AG04450 (cell line): ENCODE results near the gene DCLRE1C. TPM values are rescaled to one million over a fixed set of nuclear protein-coding genes. Genes with fewer than 3 reads are reported as not detected.
"Not testable (repeated sequence)": the region's sequence is repeated elsewhere in the genome, so short reads cannot be mapped to it uniquely, and the experiment has no call there.

Experiments
- CTCF ChIA-PET: fragments of 300-600, 350-600 bp; formaldehyde crosslinking; extraction: SDS; loops from one replicate; lab custom pipeline; 2022; ENCODE audit warnings: antibody characterized with exemption, inconsistent platforms; lab: Charles Lee
- POLR2A ChIA-PET: fragments of 350-600 bp; formaldehyde crosslinking; extraction: SDS; loops from one replicate; lab custom pipeline; 2021; ENCODE audit warnings: antibody characterized with exemption, inconsistent platforms; lab: Yijun Ruan, JAX
- DNase-seq: peaks from one replicate; pipeline ENCODE4 v3.0.0-alpha.2; 2011; ENCODE audit warnings: low read depth, low spot score
- H3K27ac ChIP-seq: one replicate; pipeline ENCODE4 v1.5.1; 2012; ENCODE audit warnings: low read depth, low read length, control low read depth
- H3K27me3 ChIP-seq: one replicate; pipeline ENCODE4 v1.6.0; 2012; ENCODE audit warnings: low read length; ENCODE audit not compliant: control insufficient read depth, insufficient read depth
- H3K4me3 ChIP-seq: 2 replicates; pipeline ENCODE4 v1.5.1; 2011; ENCODE audit warnings: mild to moderate bottlenecking, low read depth, low read length, control low read depth
- H3K9me3 ChIP-seq: 2 replicates; pipeline ENCODE4 v1.5.1; 2012; ENCODE audit warnings: low read length; ENCODE audit not compliant: control insufficient read depth, insufficient read depth
- polyA plus RNA-seq: library from polyadenylated mRNA; depleted of rRNA; stranded (reverse); fragments of >200 nt; gene quantifications from 2 replicates; pipeline ENCODE4 v1.2.3, GENCODE V29; 2011
- TF ChIP-seq, protein P1 (sequence below): IDR thresholded peaks from 2 replicates; pipeline ENCODE4 v1.5.1; 2011; ENCODE audit warnings: low read depth, low read length, control low read depth, inconsistent platforms

Gene DCLRE1C
- polyA plus RNA-seq, 1 experiment: 6.4 TPM

DNA sequence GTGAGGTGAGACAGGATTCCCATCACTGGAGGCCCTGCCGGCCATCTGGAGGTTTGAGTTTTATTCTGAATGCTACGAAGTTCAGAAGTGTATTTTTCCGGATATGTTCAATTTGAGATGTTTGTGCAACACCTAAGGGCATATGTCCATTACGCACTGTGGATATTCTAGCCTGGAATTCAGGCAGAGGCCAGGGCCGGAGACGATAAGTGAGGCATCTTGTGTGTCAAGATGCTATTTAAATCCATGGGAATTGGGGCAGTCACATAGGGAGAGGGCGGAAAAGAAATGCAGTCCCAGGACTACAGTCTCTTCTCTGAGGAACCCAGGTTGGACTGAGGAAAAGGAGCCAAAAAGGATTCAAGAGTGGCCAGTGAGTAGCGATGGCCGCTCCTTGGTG lies 77.1 kb downstream of the DCLRE1C start:
- H3K27me3 ChIP-seq: no peaks in the 10 kb centered on the region
- no peak overlapping the region for H3K27ac ChIP-seq
- peak overlapping the region; percentile 95 for H3K4me3 ChIP-seq
- DNase-seq: no peak
- ChIA-PET POLR2A (no interaction called here), CTCF (interaction anchor here (1.2 to 1.5 kb wide), 3 partner anchors 13 to 230 kb away, joined by 4 to 5 read pairs (median 4); partner anchors contain the start of genes CDNF, HSPA14 and MSANTD7)
- TF ChIP-seq, protein P1, sequence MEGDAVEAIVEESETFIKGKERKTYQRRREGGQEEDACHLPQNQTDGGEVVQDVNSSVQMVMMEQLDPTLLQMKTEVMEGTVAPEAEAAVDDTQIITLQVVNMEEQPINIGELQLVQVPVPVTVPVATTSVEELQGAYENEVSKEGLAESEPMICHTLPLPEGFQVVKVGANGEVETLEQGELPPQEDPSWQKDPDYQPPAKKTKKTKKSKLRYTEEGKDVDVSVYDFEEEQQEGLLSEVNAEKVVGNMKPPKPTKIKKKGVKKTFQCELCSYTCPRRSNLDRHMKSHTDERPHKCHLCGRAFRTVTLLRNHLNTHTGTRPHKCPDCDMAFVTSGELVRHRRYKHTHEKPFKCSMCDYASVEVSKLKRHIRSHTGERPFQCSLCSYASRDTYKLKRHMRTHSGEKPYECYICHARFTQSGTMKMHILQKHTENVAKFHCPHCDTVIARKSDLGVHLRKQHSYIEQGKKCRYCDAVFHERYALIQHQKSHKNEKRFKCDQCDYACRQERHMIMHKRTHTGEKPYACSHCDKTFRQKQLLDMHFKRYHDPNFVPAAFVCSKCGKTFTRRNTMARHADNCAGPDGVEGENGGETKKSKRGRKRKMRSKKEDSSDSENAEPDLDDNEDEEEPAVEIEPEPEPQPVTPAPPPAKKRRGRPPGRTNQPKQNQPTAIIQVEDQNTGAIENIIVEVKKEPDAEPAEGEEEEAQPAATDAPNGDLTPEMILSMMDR: no peak
- no peaks in the 10 kb centered on the region; the same call in 1 of the 2 replicates for H3K9me3 ChIP-seq

DNA sequence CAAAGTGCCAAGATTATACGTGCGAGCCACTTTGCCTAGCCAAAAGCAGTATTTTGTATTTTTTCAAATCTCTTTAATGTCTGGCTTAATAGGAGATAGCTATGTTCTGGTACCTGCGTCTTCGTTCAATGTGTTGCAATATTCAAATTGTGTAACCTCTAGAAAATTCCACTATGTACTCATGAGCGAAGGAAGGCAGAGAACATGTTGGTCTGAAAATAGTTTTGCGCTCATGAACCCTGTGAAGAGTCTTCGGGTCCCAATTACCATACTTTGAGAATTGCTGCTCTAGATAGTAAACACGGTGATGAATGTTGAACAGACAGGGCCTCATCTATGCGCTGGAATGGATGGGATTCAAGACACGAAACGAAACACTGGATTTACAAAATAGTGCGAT lies 78.0 kb downstream of the DCLRE1C start:
- Histone ChIP-seq H3K27ac (no peak overlapping the region), H3K9me3 (no peaks in the 10 kb centered on the region; the same call in 1 of the 2 replicates), H3K27me3 (no peaks in the 10 kb centered on the region), H3K4me3 (no peak overlapping the region)
- ChIA-PET CTCF (interaction anchor here (1.0 to 1.5 kb wide), 3 partner anchors 14 to 231 kb away, joined by 4 to 5 read pairs (median 5); no protein-coding TSS in a partner anchor), POLR2A (no interaction called here)
- TF ChIP-seq, protein P1: no peak
- DNase-seq: no peak

DNA sequence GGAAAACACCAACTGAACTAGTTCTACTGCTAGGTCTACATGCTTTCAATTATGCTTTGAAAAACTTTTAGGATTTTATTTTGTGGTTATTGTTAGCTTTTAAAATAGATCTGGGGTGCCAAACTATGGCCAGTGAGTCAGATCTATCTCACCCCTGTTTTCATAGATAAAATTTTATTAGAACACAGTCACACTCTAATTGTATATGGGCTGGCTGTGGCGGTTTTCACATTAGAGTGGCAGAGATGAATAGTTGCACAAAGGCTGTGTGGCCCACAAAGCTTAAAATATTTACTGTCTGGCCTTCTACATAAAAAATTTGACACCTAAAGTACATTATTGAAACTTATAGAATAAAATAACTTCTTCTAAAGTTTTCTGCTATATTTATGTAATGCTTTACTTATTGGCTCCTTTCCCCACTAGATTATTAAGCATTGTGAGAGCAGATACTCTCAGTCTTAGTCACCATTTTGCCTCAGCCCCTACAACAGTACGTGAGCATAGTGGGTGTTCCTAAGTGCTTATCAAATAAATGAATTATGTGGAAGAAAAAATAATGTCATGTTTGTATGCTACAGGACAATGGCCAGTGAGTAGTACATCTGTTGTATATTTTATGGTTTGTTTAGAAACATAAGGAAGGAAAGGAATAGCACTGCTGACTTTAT lies 80.7 kb downstream of the DCLRE1C start:
- H3K27ac ChIP-seq: no peak overlapping the region
- POLR2A ChIA-PET: no interaction called here
- no peak for DNase-seq

DNA sequence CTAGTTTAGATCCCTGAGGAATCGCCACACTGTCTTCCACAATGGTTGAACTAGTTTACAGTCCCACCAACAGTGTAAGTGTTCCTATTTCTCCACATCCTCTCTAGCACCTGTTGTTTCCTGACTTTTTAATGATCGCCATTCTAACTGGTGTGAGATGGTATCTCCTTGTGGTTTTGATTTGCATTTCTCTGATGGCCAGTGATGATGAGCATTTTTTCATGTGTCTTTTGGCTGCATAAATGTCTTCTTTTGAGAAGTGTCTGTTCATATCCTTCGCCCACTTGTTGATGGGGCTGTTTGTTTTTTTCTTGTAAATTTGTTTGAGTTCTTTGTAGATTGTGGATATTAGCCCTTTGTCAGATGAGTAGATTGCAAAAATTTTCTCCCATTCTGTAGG lies 89.0 kb downstream of the DCLRE1C start:
- H3K9me3 ChIP-seq, POLR2A ChIA-PET, CTCF ChIA-PET: not testable (repeated sequence)

More for the DNA sequence above, 80.7 kb downstream of the DCLRE1C start:
- Histone ChIP-seq H3K27me3 (no peaks in the 10 kb centered on the region), H3K4me3 (no peak overlapping the region), H3K9me3 (no peaks in the 10 kb centered on the region; the same call in 1 of the 2 replicates)
- TF ChIP-seq, protein P1: no peak
- CTCF ChIA-PET: no interaction called here

DNA sequence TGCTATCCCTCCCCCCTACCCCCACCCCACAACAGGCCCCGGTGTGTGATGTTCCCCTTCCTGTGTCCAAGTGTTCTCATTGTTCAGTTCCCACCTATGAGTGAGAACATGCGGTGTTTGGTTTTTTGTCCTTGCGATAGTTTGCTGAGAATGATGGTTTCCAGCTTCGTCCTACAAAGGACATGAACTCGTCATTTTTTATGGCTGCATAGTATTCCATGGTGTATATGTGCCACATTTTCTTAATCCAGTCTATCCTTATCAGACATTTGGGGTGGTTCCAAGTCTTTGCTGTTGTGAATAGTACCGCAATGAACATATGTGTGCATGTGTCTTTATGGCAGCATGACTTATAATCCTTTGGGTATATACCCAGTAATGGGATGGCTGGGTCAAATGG lies 89.4 kb downstream of the DCLRE1C start:
- CTCF ChIA-PET: not testable (repeated sequence)

More for the DNA sequence above, 89.0 kb downstream of the DCLRE1C start:
- not testable (repeated sequence) for H3K27me3 ChIP-seq, H3K27ac ChIP-seq, H3K4me3 ChIP-seq, DNase-seq

DNA sequence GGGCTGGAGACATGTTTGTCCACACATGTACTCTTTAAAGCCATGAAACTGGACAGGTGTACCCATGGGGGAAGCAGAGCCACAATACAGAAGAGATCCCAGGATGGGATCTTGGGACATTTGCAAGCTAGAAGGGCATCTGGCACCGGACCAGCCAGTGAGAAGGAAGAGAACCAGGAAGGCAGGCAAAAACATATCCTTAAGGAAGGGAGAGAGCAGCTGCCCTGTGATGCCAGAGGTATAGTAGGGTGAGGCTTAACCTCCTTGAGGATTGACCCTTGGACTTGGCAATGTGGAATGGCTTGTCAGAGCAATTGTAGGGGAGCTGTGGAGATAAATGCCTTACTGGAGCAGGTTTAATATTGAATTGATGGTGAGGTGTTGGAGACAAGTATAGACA lies 93.1 kb downstream of the DCLRE1C start:
- Histone ChIP-seq H3K9me3 (no peaks in the 10 kb centered on the region), H3K4me3 (no peak overlapping the region), H3K27ac (no peak overlapping the region), H3K27me3 (no peaks in the 10 kb centered on the region)
- ChIA-PET CTCF (no interaction called here), POLR2A (no interaction called here)
- no peak for DNase-seq
- TF ChIP-seq, protein P1: no peak

More for the DNA sequence above, 89.4 kb downstream of the DCLRE1C start:
- POLR2A ChIA-PET, H3K9me3 ChIP-seq, H3K4me3 ChIP-seq, H3K27ac ChIP-seq, H3K27me3 ChIP-seq, DNase-seq: not testable (repeated sequence)
